ENCODE results near the gene ROBO4. TPM values are rescaled to one million over a fixed set of nuclear protein-coding genes. Genes with fewer than 3 reads are reported as not detected.

ROBO4 gene
- total and polyA plus RNA-seq, 5 donors from 2014 or later, result 0.05 to 1.0 TPM; not detected in 3

DNA sequence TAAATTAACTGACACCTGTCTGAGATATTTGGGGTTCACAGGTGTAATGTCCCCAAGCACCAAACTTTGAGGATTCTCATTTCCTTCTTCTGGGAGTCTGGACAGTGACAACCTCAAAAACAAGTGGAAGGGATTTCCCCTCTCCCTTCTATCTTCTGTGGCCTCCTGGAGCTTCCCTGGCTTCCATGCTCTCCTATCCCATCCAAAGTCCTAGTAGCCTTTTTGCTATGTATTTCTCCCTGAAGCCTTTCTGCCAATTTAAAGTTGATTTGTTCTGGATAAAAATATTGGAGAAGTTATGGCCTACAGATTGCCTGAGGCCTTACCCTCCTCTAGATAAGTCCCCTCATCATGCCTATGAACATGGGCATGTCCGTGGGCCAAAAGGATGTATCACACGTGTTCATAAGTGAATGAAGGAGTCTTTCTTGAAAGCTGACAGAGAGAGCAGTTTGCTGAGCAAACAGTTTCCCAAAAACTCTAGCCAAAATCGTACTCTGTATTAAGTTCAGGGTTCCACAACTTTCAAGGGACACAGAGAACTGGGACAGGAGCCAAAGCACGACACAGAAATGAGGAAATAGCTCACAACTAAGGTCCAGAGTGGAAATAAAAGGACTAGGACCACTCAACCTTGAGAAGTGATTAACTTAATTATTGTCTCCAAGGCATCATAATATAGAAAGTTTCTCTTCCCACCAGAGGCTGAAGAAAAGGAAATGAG, 31.4 kb upstream of the ROBO4 start:
- Mint-ChIP-seq H3K4me1 (peaks cover 0 to 11% (median 7%) of the 10 kb centered on the region in 4 donors), H3K36me3 (no peaks in the 10 kb centered on the region), H3K27ac (no peak overlapping the region), H3K27me3 (no peaks in the 10 kb centered on the region), H3K9me3 (no peaks in the 10 kb centered on the region), H3K4me3 (no peak overlapping the region)
- peaks cover 1% of the 10 kb centered on the region for H3K27me3 ChIP-seq (ENCODE audit: control insufficient read depth, insufficient read depth, low read length)
- no peak overlapping the region for H3K27ac ChIP-seq (ENCODE audit: insufficient read depth, low read length, poor library complexity, severe bottlenecking)
- H3K4me3 ChIP-seq (ENCODE audit: low read depth, low read length), result no peak overlapping the region
- H3K4me1 ChIP-seq (ENCODE audit: control insufficient read depth, insufficient read depth, low read length, poor library complexity, severe bottlenecking), result no peaks in the 10 kb centered on the region
- DNase-seq (no peak), ATAC-seq (ENCODE audit: low read depth in 2 of 2) (no peak)
- H3K36me3 ChIP-seq (ENCODE audit: control insufficient read depth, insufficient read depth, low read length), result no peaks in the 10 kb centered on the region
- no peaks in the 10 kb centered on the region for H3K9me3 ChIP-seq (ENCODE audit: control insufficient read depth in 2 of 2, low read length in 2 of 2)

DNA sequence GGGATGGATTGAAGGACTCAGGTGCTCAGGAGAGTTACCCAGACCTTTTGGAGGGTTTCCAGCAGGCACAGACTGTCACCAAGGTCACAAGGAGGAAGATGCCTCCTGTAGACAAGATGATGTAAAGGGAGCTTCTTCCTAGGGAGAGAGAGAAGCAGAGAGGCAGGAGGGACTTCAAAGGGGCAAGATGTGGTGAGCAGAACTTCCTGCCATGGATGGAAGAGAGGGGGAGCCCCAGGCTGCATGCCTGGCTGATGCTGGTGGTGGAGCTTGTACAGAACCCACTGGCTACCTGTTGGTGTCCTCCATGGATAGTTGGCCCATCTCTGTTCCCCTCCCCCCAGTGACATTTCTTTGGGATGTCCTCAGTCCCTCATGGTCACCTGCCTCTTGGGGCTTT, 25.6 kb upstream of the ROBO4 start:
- H3K4me3 ChIP-seq (ENCODE audit: low read depth, low read length), result no peak overlapping the region
- no peak overlapping the region for H3K27ac ChIP-seq (ENCODE audit: insufficient read depth, low read length, poor library complexity, severe bottlenecking)
- Mint-ChIP-seq H3K36me3 (peaks cover 3% of the 10 kb centered on the region), H3K27ac (peak overlapping the region in 1 of 3 donors; percentile 9), H3K4me3 (peak overlapping the region in 2 of 4 donors; percentile 1 to 34), H3K27me3 (peaks cover 13% of the 10 kb centered on the region), H3K9me3 (no peaks in the 10 kb centered on the region), H3K4me1 (peaks cover 0 to 26% (median 6%) of the 10 kb centered on the region in 4 donors)
- H3K27me3 ChIP-seq (ENCODE audit: control insufficient read depth, insufficient read depth, low read length), result no peaks in the 10 kb centered on the region
- H3K36me3 ChIP-seq (ENCODE audit: control insufficient read depth, insufficient read depth, low read length), result no peaks in the 10 kb centered on the region
- no peaks in the 10 kb centered on the region for H3K9me3 ChIP-seq (ENCODE audit: control insufficient read depth in 2 of 2, low read length in 2 of 2)
- peaks cover 5% of the 10 kb centered on the region for H3K4me1 ChIP-seq (ENCODE audit: control insufficient read depth, insufficient read depth, low read length, poor library complexity, severe bottlenecking)
- DNase-seq, result peak in 1 of 3 donors; percentile 28
- peak in 1 of 2 donors; percentile 31 for ATAC-seq (ENCODE audit: low read depth in 2 of 2)

GRCh38 chr11:124922831-124923230, 25.2 kb upstream of the ROBO4 start:
- Histone ChIP-seq H3K27me3 (ENCODE audit: control insufficient read depth, insufficient read depth, low read length) (no peaks in the 10 kb centered on the region), H3K4me1 (ENCODE audit: control insufficient read depth, insufficient read depth, low read length, poor library complexity, severe bottlenecking) (peaks cover 5% of the 10 kb centered on the region), H3K4me3 (ENCODE audit: low read depth, low read length) (no peak overlapping the region), H3K36me3 (ENCODE audit: control insufficient read depth, insufficient read depth, low read length) (no peaks in the 10 kb centered on the region), H3K27ac (ENCODE audit: insufficient read depth, low read length, poor library complexity, severe bottlenecking) (no peak overlapping the region), H3K9me3 (ENCODE audit: control insufficient read depth in 2 of 2, low read length in 2 of 2) (no peaks in the 10 kb centered on the region)
- H3K4me3 Mint-ChIP-seq, result peak overlapping the region in 2 of 4 donors; percentile 1 to 18
- H3K9me3 Mint-ChIP-seq, result no peaks in the 10 kb centered on the region
- H3K36me3 Mint-ChIP-seq, result peaks cover 3% of the 10 kb centered on the region
- ATAC-seq (ENCODE audit: low read depth in 2 of 2) (no peak), DNase-seq (no peak)
- H3K27me3 Mint-ChIP-seq, result peaks cover 13% of the 10 kb centered on the region
- H3K27ac Mint-ChIP-seq, result peak overlapping the region in 2 of 3 donors; percentile 9 to 53
- H3K4me1 Mint-ChIP-seq, result peaks cover 0 to 26% (median 6%) of the 10 kb centered on the region in 4 donors

- Histone ChIP-seq H3K9me3 (ENCODE audit: control insufficient read depth in 2 of 2, low read length in 2 of 2) (no peaks in the 10 kb centered on the region), H3K27me3 (ENCODE audit: control insufficient read depth, insufficient read depth, low read length) (no peaks in the 10 kb centered on the region), H3K4me3 (ENCODE audit: low read depth, low read length) (peak overlapping the region; percentile 18), H3K36me3 (ENCODE audit: control insufficient read depth, insufficient read depth, low read length) (no peaks in the 10 kb centered on the region), H3K4me1 (ENCODE audit: control insufficient read depth, insufficient read depth, low read length, poor library complexity, severe bottlenecking) (peaks cover 5% of the 10 kb centered on the region), H3K27ac (ENCODE audit: insufficient read depth, low read length, poor library complexity, severe bottlenecking) (no peak overlapping the region)
- peak; percentile 76 to 78 for ATAC-seq (ENCODE audit: low read depth in 2 of 2)
- Mint-ChIP-seq H3K4me3 (peak overlapping the region; percentile 55 to 81 (median 78)), H3K27me3 (peaks cover 16% of the 10 kb centered on the region), H3K36me3 (peaks cover 3% of the 10 kb centered on the region), H3K9me3 (no peaks in the 10 kb centered on the region), H3K27ac (peak overlapping the region in 2 of 3 donors; percentile 16 to 40), H3K4me1 (peaks cover 0 to 26% (median 6%) of the 10 kb centered on the region in 4 donors)
- DNase-seq, result peak; percentile 50 to 80 (median 69)
Measured at GRCh38 chr11:124920870-124921609, 23.4 kb upstream of the ROBO4 start.

DNA sequence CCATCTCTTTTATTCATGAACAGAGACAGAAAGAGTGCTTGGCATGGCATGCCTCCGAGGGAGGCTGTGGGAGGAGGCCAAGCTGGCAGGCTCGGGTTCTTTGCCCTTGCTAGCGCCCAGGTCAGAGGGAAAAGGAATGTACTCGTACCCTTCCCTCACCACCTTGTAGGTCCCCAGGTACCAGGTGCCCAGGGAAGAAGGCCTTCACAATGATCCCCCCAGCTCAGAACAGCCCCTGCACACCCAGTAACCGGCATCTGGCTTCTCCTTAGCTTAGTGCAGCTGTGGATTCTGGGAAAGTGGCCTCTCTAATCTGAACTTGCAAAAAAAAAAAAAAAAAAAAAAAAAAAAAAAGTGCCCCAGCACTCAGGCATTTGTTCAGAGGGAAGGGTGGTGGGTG, 22.7 kb upstream of the ROBO4 start:
- H3K9me3 ChIP-seq (ENCODE audit: control insufficient read depth in 2 of 2, low read length in 2 of 2), result no peaks in the 10 kb centered on the region
- H3K4me3 Mint-ChIP-seq, result peak overlapping the region; percentile 55 to 81 (median 78)
- DNase-seq (no peak), ATAC-seq (ENCODE audit: low read depth in 2 of 2) (no peak)
- H3K36me3 ChIP-seq (ENCODE audit: control insufficient read depth, insufficient read depth, low read length), result no peaks in the 10 kb centered on the region
- peaks cover 3% of the 10 kb centered on the region for H3K36me3 Mint-ChIP-seq
- H3K27me3 Mint-ChIP-seq, result peaks cover 21% of the 10 kb centered on the region
- no peaks in the 10 kb centered on the region for H3K27me3 ChIP-seq (ENCODE audit: control insufficient read depth, insufficient read depth, low read length)
- peaks cover 0 to 26% (median 6%) of the 10 kb centered on the region in 4 donors for H3K4me1 Mint-ChIP-seq
- peaks cover 5% of the 10 kb centered on the region for H3K4me1 ChIP-seq (ENCODE audit: control insufficient read depth, insufficient read depth, low read length, poor library complexity, severe bottlenecking)
- peaks cover 0 to 2% (median 0%) of the 10 kb centered on the region in 7 donors for H3K9me3 Mint-ChIP-seq
- peak overlapping the region; percentile 18 for H3K4me3 ChIP-seq (ENCODE audit: low read depth, low read length)
- H3K27ac ChIP-seq (ENCODE audit: insufficient read depth, low read length, poor library complexity, severe bottlenecking), result no peak overlapping the region
- H3K27ac Mint-ChIP-seq, result peak overlapping the region in 1 of 3 donors; percentile 40

DNA sequence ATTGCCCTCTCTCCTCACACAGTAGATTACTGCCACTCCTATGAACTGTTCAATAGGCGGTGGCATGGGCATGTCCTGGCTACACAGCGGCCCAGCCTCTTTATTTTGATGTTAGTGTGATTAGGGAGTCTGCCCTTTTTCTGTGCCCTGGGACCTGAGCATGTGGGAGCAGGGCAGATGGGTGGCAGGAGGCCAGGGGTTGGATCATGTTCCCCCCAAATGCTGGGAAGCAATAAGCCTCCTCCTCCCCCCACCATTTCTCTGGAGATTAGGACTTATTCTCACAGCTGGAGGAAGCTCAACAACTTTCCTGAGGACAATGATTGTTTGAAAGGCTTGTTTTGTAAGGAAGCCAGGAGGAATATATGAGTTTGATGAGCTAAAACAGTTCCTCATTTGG, 22.2 kb upstream of the ROBO4 start:
- Histone ChIP-seq H3K27ac (ENCODE audit: insufficient read depth, low read length, poor library complexity, severe bottlenecking) (no peak overlapping the region), H3K9me3 (ENCODE audit: control insufficient read depth in 2 of 2, low read length in 2 of 2) (no peaks in the 10 kb centered on the region), H3K27me3 (ENCODE audit: control insufficient read depth, insufficient read depth, low read length) (no peaks in the 10 kb centered on the region), H3K36me3 (ENCODE audit: control insufficient read depth, insufficient read depth, low read length) (no peaks in the 10 kb centered on the region), H3K4me1 (ENCODE audit: control insufficient read depth, insufficient read depth, low read length, poor library complexity, severe bottlenecking) (peaks cover 5% of the 10 kb centered on the region), H3K4me3 (ENCODE audit: low read depth, low read length) (no peak overlapping the region)
- peaks cover 0 to 6% (median 0%) of the 10 kb centered on the region in 7 donors for H3K9me3 Mint-ChIP-seq
- peaks cover 0 to 26% (median 5%) of the 10 kb centered on the region in 4 donors for H3K4me1 Mint-ChIP-seq
- H3K27me3 Mint-ChIP-seq, result peaks cover 21% of the 10 kb centered on the region
- peaks cover 3% of the 10 kb centered on the region for H3K36me3 Mint-ChIP-seq
- ATAC-seq (ENCODE audit: low read depth in 2 of 2) (no peak), DNase-seq (no peak)
- H3K27ac Mint-ChIP-seq, result peak overlapping the region in 1 of 3 donors; percentile 40
- H3K4me3 Mint-ChIP-seq, result peak overlapping the region in 2 of 4 donors; percentile 29 to 55

DNA sequence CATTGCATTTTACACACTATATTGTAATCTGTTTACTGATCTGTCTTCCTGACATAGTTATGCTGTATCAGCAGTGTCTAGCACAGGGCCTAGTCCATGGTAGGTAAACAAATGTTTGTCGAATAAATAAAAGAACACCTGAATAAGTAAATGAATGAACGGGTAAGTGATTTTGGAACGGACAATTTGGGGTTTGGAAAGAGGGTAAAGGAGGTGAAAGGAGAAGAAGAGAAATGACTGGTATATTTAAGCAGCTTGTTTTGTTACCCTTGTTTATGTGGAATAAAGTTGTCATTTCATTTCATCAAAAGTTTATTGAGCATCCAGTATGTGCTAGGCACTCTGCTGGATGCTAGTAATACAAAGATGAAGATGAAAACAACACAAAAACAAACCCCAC, 21.3 kb upstream of the ROBO4 start, which contains the start of gene HEPN1:
TSS of gene HEPN1 (plus strand) at position 301 of the 400 bp plus-strand sequence.
- Histone ChIP-seq H3K9me3 (ENCODE audit: control insufficient read depth in 2 of 2, low read length in 2 of 2) (no peaks in the 10 kb centered on the region), H3K4me1 (ENCODE audit: control insufficient read depth, insufficient read depth, low read length, poor library complexity, severe bottlenecking) (peaks cover 5% of the 10 kb centered on the region), H3K27ac (ENCODE audit: insufficient read depth, low read length, poor library complexity, severe bottlenecking) (no peak within 1 kb of the TSS), H3K27me3 (ENCODE audit: control insufficient read depth, insufficient read depth, low read length) (no peaks in the 10 kb centered on the region), H3K4me3 (ENCODE audit: low read depth, low read length) (no peak within 1 kb of the TSS), H3K36me3 (ENCODE audit: control insufficient read depth, insufficient read depth, low read length) (no peaks in the 10 kb centered on the region)
- H3K4me1 Mint-ChIP-seq, result peaks cover 0 to 25% (median 5%) of the 10 kb centered on the region in 4 donors
- peaks cover 25% of the 10 kb centered on the region for H3K27me3 Mint-ChIP-seq
- peak within 1 kb of the TSS in 2 of 4 donors; percentile 5 to 44 for H3K4me3 Mint-ChIP-seq
- peak within 1 kb of the TSS in 2 of 3 donors; percentile 12 to 40 for H3K27ac Mint-ChIP-seq
- ATAC-seq (ENCODE audit: low read depth in 2 of 2), result no peak
- H3K9me3 Mint-ChIP-seq, result peaks cover 0 to 6% (median 0%) of the 10 kb centered on the region in 7 donors
- peaks cover 3% of the 10 kb centered on the region for H3K36me3 Mint-ChIP-seq
- no peak for DNase-seq

All from CD4-positive, CD25-positive, alpha-beta regulatory T cell (primary cell).